PC-9 (cell line): ENCODE results near the gene UBE3C. TPM values are rescaled to one million over a fixed set of nuclear protein-coding genes. Genes with fewer than 3 reads are reported as not detected.

ENCODE experiments used
- BruUV-seq: library from RNA; stranded (reverse); fragments of 400-500 nt; replicated peaks from 2 replicates; lab custom pipeline; 2021; lab: Mats Ljungman, UMichigan
- CTCF ChIA-PET: fragments of 300-600 bp; sonication (Branson Sonifier 250); formaldehyde crosslinking; loops from one replicate; lab custom pipeline; 2022; ENCODE audit warnings: antibody characterized with exemption; lab: Charles Lee
- POLR2A ChIA-PET: fragments of 300-600 bp; sonication (Branson Sonifier 250); formaldehyde crosslinking; loops from one replicate; lab custom pipeline; 2022; ENCODE audit warnings: antibody characterized with exemption; ENCODE audit not compliant: unreplicated experiment; lab: Charles Lee
- DNase-seq, 2 experiments: peaks; one replicate each; pipeline versions ENCODE4 v3.0.0 to v3.0.0-alpha.2; 2015 to 2022; ENCODE audit warnings: mixed read lengths in 1 of 2
- H2AFZ ChIP-seq: fragments of 200-600 bp; sonication (generic); 2 replicates; pipeline ENCODE4 v1.8.1; 2017; ENCODE audit warnings: antibody characterized with exemption
- H3F3A ChIP-seq: fragments of 200-600 bp; sonication (generic); 2 replicates; pipeline ENCODE4 v1.8.1; 2017; ENCODE audit warnings: antibody characterized with exemption, mild to moderate bottlenecking, low read depth; ENCODE audit not compliant: insufficient read depth
- H3K27ac ChIP-seq: fragments of 200-600 bp; sonication (generic); 2 replicates; pipeline ENCODE4 v1.6.1; 2016; ENCODE audit warnings: mixed run types
- H3K27me3 ChIP-seq: fragments of 200-600 bp; sonication (generic); 2 replicates; pipeline ENCODE4 v1.6.1; 2016; ENCODE audit warnings: low read depth, mixed run types; ENCODE audit not compliant: insufficient read depth
- H3K36me3 ChIP-seq: fragments of 200-600 bp; sonication (generic); 2 replicates; pipeline ENCODE4 v1.6.1; 2016; ENCODE audit warnings: low read depth, mixed run types
- H3K4me1 ChIP-seq: fragments of 200-600 bp; sonication (generic); replicated peaks from 2 replicates; pipeline ENCODE4 v1.6.1; 2016; ENCODE audit warnings: mixed run types; ENCODE audit not compliant: insufficient read depth
- H3K4me2 ChIP-seq: fragments of 200-600 bp; sonication (generic); 2 replicates; pipeline ENCODE4 v1.6.1; 2017; ENCODE audit warnings: mixed run types
- H3K4me3 ChIP-seq: fragments of 200-600 bp; sonication (generic); 2 replicates; pipeline ENCODE4 v1.6.1; 2016; ENCODE audit warnings: mixed run types
- H3K79me2 ChIP-seq: fragments of 200-600 bp; sonication (generic); 2 replicates; pipeline ENCODE4 v1.6.1; 2017; ENCODE audit warnings: low read depth, mixed run types
- H3K9me2 ChIP-seq: fragments of 200-600 bp; sonication (generic); 2 replicates; pipeline ENCODE4 v1.8.1; 2017; ENCODE audit warnings: mild to moderate bottlenecking; ENCODE audit not compliant: insufficient read depth
- H3K9me3 ChIP-seq: fragments of 200-600 bp; sonication (generic); 2 replicates; pipeline ENCODE4 v1.8.1; 2016; ENCODE audit warnings: low read depth; ENCODE audit not compliant: insufficient read depth
- H4K20me1 ChIP-seq: fragments of 200-600 bp; sonication (generic); 2 replicates; pipeline ENCODE4 v1.8.1; 2017; ENCODE audit not compliant: insufficient read depth
- EZH2 ChIP-seq: fragments of 200-600 bp; sonication (generic); IDR thresholded peaks from 2 replicates; pipeline ENCODE4 v1.8.0; 2017; ENCODE audit warnings: antibody characterized with exemption, low read depth
- intact Hi-C: fragments of 100-400 bp; cut with micrococcal nuclease; formaldehyde crosslinking; loops from one replicate; pipeline ENCODE4 v1.10.0; 2022; ENCODE audit not compliant: unreplicated experiment
- total RNA-seq: library from RNA; stranded (reverse); gene quantifications from 2 replicates; pipeline ENCODE4 v1.2.3, GENCODE V29; 2021
- TF ChIP-seq, protein P1 (sequence below): fragments of 200-600 bp; sonication (generic); conservative IDR thresholded peaks from 2 replicates; pipeline ENCODE4 v1.6.1; 2017; ENCODE audit warnings: mixed run types, antibody characterized with exemption, mild to moderate bottlenecking, moderate library complexity

Gene UBE3C
- total RNA-seq, 1 experiment from 2014 or later: 77.6 TPM

DNA sequence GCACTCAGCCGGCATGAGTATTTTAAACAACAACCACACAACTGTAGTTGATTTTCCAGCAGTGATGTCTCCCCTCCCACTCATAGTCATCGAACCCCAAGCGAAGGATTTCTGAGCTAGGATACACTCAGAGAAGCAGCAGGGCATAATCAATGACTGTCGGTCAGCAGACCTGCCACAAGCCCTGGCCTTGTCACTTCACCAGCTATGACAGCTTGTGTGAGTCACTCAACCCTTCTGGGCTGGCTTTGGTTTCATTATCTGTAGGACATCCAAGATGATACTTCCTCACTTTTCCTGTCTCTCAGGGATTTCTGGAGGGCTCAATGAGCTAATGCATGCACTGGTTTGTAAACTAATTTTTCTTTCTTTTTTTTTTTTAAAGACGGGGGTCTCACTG, 22.0 kb upstream of the UBE3C start:
- TF ChIP-seq, protein P1, sequence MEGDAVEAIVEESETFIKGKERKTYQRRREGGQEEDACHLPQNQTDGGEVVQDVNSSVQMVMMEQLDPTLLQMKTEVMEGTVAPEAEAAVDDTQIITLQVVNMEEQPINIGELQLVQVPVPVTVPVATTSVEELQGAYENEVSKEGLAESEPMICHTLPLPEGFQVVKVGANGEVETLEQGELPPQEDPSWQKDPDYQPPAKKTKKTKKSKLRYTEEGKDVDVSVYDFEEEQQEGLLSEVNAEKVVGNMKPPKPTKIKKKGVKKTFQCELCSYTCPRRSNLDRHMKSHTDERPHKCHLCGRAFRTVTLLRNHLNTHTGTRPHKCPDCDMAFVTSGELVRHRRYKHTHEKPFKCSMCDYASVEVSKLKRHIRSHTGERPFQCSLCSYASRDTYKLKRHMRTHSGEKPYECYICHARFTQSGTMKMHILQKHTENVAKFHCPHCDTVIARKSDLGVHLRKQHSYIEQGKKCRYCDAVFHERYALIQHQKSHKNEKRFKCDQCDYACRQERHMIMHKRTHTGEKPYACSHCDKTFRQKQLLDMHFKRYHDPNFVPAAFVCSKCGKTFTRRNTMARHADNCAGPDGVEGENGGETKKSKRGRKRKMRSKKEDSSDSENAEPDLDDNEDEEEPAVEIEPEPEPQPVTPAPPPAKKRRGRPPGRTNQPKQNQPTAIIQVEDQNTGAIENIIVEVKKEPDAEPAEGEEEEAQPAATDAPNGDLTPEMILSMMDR: no peak
- no peak for TF ChIP-seq EZH2
- ChIA-PET CTCF (no interaction called here), POLR2A (no interaction called here)
- H4K20me1 ChIP-seq: no peaks in the 10 kb centered on the region
- H3K36me3 ChIP-seq: no peaks in the 10 kb centered on the region
- no TSS peak for BruUV-seq
- no peak overlapping the region for H3K4me3 ChIP-seq
- no peaks in the 10 kb centered on the region for H3K79me2 ChIP-seq
- no peak overlapping the region for H3K27ac ChIP-seq
- H3K4me1 ChIP-seq: no peaks in the 10 kb centered on the region
- no peak for DNase-seq
- peaks cover 2% of the 10 kb centered on the region; the same call in 1 of the 2 replicates for H3K9me3 ChIP-seq
- intact Hi-C loops: no loop called here
- no peaks in the 10 kb centered on the region for H3K9me2 ChIP-seq
- H2AFZ ChIP-seq: no peak overlapping the region
- H3K4me2 ChIP-seq: no peak overlapping the region
- no peaks in the 10 kb centered on the region for H3F3A ChIP-seq
- H3K27me3 ChIP-seq: peaks cover 50% of the 10 kb centered on the region

DNA sequence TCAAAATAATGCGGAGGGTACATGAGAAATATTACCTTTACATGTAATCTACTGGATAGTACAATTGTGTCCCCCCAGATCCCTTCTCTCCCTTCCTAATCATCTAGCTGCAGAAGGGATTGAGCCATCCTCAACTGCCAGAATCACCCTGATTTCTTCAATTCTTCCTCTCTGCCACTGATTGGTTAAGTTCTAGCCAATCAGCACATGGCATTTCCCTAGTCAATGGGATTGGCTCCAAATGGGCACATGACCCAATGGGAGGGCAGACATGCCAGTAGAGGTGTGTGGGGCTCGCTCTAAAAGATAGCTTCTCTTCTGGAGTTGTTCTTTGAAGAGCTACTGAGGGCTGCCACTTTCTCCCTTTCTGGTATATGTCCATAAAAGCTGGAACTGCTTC, 20.9 kb upstream of the UBE3C start:
- Histone ChIP-seq H3K4me1 (no peaks in the 10 kb centered on the region), H3K36me3 (no peaks in the 10 kb centered on the region), H3K27me3 (peaks cover 40% of the 10 kb centered on the region), H2AFZ (no peak overlapping the region), H4K20me1 (no peaks in the 10 kb centered on the region), H3K79me2 (no peaks in the 10 kb centered on the region), H3K9me3 (no peaks in the 10 kb centered on the region; the same call in 1 of the 2 replicates), H3K9me2 (no peaks in the 10 kb centered on the region), H3K4me3 (no peak overlapping the region), H3K27ac (no peak overlapping the region), H3F3A (no peaks in the 10 kb centered on the region), H3K4me2 (no peak overlapping the region)
- TF ChIP-seq, protein P1: no peak
- no peak for TF ChIP-seq EZH2
- DNase-seq: no peak
- no TSS peak for BruUV-seq
- intact Hi-C loops: no loop called here
- POLR2A ChIA-PET: no interaction called here
- CTCF ChIA-PET: no interaction called here

DNA sequence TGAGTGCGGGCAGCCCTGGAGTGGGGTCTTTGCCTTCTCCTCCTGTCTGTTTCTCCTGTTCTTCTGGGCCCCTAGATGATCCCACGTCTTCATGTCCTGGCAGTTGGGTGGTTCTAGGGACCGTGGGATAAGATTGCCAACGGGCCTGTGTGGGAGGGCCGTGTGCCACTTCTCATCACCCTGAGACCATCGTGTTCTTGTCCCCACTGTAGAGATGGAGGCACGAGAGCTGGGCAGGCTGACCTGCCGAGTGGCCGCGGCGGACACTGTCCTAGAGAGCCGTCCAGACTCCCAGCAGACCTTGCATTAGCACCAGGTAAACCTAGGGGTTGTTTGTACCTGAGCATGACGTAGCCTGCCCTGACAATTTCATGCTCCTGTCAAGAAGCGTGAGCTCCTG, 18.5 kb upstream of the UBE3C start:
- Histone ChIP-seq H3K9me2 (no peaks in the 10 kb centered on the region), H3K4me1 (no peaks in the 10 kb centered on the region), H3K27me3 (peaks cover 16% of the 10 kb centered on the region), H3K4me3 (no peak overlapping the region), H3K79me2 (no peaks in the 10 kb centered on the region), H3K27ac (no peak overlapping the region), H3K9me3 (no peaks in the 10 kb centered on the region; the same call in 1 of the 2 replicates), H2AFZ (no peak overlapping the region), H3K36me3 (no peaks in the 10 kb centered on the region), H3F3A (no peaks in the 10 kb centered on the region), H4K20me1 (no peaks in the 10 kb centered on the region), H3K4me2 (no peak overlapping the region)
- no peak for DNase-seq
- POLR2A ChIA-PET: no interaction called here
- no TSS peak for BruUV-seq
- intact Hi-C loops: no loop called here
- CTCF ChIA-PET: no interaction called here
- TF ChIP-seq EZH2: no peak
- TF ChIP-seq, protein P1: no peak
